PFSK-1 (cell line): ENCODE results near the gene INO80C.

ENCODE experiments used
- FOXP2 ChIP-seq: optimal IDR thresholded peaks from 2 replicates; pipeline ENCODE3; 2011; ENCODE audit warnings: borderline replicate concordance, control low read depth, inconsistent platforms; ENCODE audit not compliant: insufficient read depth; ENCODE audit errors: extremely low read length, extremely low read depth
- POLR2AphosphoS5 ChIP-seq: IDR thresholded peaks from 2 replicates; pipeline ENCODE4 v1.6.1; 2012; ENCODE audit warnings: low read depth, mild to moderate bottlenecking, control low read depth, low read length, moderate library complexity
- SIN3A ChIP-seq: IDR thresholded peaks from 2 replicates; pipeline ENCODE4 v1.6.1; 2012; ENCODE audit warnings: mild to moderate bottlenecking, low read length, moderate library complexity, borderline replicate concordance; ENCODE audit not compliant: insufficient read depth
- TAF1 ChIP-seq: IDR thresholded peaks from 2 replicates; pipeline ENCODE4 v1.6.1; 2012; ENCODE audit warnings: low read length, control low read depth, borderline replicate concordance; ENCODE audit not compliant: insufficient read depth
- TF ChIP-seq, protein P1 (sequence below), 2 experiments: IDR thresholded peaks; 2 replicates each; pipeline versions ENCODE4 v1.6.1 to v1.8.0; 2011 to 2012; ENCODE audit warnings: low read depth in 2 of 2, low read length in 2 of 2, control low read depth in 1 of 2, inconsistent platforms in 1 of 2, mild to moderate bottlenecking in 1 of 2, moderate library complexity in 1 of 2; ENCODE audit not compliant: insufficient read depth in 1 of 2

Gene INO80C

DNA sequence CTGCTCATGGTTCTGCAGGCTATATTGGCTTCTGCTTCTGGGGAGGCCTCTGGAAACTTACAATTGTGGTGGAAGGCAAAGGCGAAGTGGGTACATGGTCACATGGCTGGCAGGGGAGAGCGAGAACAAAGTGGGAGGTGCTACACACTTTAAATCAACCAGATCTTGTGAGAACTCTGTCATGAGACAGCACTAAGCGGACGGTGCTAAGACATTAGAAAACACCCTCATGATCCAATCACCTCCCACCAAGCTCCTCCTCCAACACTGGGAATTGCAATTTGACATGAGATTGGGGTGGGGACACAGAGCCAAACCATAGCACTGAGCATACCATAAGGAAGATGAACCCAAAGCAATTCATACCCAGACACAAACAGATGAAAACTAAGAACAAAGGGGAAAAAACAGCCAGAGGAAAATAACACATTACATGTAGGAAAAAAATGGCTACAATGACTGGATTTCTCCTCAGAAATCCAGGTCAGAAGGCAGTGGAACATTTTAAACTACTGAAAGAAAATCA lies 31.1 kb upstream of the INO80C start:
- TF ChIP-seq TAF1 (no peak), SIN3A (no peak), POLR2AphosphoS5 (no peak), FOXP2 (no peak)
- TF ChIP-seq, protein P1, sequence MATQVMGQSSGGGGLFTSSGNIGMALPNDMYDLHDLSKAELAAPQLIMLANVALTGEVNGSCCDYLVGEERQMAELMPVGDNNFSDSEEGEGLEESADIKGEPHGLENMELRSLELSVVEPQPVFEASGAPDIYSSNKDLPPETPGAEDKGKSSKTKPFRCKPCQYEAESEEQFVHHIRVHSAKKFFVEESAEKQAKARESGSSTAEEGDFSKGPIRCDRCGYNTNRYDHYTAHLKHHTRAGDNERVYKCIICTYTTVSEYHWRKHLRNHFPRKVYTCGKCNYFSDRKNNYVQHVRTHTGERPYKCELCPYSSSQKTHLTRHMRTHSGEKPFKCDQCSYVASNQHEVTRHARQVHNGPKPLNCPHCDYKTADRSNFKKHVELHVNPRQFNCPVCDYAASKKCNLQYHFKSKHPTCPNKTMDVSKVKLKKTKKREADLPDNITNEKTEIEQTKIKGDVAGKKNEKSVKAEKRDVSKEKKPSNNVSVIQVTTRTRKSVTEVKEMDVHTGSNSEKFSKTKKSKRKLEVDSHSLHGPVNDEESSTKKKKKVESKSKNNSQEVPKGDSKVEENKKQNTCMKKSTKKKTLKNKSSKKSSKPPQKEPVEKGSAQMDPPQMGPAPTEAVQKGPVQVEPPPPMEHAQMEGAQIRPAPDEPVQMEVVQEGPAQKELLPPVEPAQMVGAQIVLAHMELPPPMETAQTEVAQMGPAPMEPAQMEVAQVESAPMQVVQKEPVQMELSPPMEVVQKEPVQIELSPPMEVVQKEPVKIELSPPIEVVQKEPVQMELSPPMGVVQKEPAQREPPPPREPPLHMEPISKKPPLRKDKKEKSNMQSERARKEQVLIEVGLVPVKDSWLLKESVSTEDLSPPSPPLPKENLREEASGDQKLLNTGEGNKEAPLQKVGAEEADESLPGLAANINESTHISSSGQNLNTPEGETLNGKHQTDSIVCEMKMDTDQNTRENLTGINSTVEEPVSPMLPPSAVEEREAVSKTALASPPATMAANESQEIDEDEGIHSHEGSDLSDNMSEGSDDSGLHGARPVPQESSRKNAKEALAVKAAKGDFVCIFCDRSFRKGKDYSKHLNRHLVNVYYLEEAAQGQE (IDR thresholded peaks at IDR 0.05; ENCODE audit: insufficient read depth in 1 of 2, low read depth in 2 of 2, low read length in 2 of 2), result no peak

DNA sequence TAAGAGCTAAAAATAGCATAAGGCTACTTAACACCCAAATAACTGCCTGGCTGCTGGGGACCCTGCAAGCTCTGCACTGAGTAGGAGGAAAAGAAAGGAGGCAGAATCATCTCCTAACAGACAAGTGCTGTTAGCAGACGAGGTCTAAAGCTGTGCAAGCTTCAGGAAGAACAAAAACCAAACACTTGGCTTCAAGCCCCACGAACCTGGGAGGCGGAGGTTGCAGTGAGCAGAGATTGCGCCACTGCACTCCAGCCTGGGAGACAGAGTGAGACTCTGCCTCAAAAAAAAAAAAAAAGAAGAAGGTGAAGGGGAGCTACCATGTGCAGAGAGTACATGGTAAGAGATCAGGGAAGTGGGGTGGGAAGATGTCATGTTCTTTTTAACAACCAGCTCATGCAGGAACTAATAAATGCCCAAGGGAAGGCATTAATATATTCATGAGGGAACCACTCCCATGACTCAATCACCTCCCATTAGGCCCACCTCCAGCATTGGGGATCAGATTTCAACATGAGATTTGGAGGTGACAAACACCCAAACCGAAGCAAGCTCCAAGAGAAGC lies 28.8 kb upstream of the INO80C start:
- TF ChIP-seq, protein P1 (IDR thresholded peaks at IDR 0.05; ENCODE audit: insufficient read depth in 1 of 2, low read depth in 2 of 2, low read length in 2 of 2), result no peak
- TF ChIP-seq SIN3A, result no peak
- no peak for TF ChIP-seq TAF1
- TF ChIP-seq FOXP2, result no peak
- no peak for TF ChIP-seq POLR2AphosphoS5

DNA sequence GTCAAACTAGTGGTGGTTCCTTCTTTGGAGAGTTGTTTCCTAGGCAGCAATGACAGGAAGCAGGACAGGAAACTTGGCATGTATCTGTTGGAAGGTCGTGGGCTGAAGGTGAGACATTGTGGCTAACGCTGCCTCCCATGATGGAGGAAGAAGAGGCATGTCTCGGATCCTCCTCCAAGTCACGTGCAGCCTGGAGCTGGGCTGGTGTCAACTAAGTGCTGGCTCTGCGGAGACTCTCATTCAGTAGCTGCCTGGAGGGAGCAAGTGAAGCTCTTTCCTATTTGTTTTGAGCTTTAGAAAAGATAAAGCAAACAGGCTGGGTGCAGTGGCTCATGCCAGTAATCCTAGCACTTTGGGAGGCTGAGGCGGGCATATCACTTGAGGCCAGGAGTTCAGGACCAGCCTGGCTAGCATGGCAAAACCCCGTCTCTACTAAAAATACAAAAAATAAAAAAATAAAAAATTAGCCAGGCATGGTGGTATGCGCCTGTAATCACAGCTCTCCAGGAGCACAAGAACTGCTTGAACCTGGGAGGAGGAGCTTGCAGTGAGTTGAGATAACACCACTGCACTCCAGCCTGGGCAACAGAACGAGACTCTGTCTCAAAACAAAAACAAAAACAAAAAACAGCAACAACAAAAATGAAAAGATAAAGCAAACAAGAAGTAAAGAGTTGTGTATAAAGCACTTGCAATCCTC lies 28.2 kb upstream of the INO80C start:
- TF ChIP-seq SIN3A (no peak), POLR2AphosphoS5 (no peak), FOXP2 (no peak), TAF1 (no peak)
- TF ChIP-seq, protein P1 (IDR thresholded peaks at IDR 0.05; ENCODE audit: insufficient read depth in 1 of 2, low read depth in 2 of 2, low read length in 2 of 2), result no peak

DNA sequence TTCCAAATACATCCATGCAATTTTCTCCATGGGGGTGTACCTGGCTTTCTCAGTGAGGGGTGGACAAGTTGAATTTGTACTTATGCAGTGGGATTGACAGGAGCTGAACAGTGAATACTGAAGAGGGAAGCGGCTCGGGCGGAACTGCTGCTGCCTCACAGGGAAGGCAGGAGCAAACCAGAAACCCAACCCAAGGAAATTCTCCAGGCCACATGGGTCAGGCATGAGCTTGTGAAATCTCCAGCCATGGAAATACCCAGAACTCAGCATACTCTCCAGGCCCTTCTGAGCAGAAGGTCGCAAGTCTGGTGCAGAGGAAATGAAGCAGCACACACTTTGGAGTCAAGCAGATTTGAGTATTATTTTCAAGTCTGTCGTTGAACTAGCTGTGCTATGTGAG lies 26.5 kb upstream of the INO80C start:
- TF ChIP-seq, protein P1 (IDR thresholded peaks at IDR 0.05; ENCODE audit: insufficient read depth in 1 of 2, low read depth in 2 of 2, low read length in 2 of 2), result no peak
- TF ChIP-seq TAF1 (no peak), SIN3A (no peak), POLR2AphosphoS5 (no peak), FOXP2 (no peak)
